GM21528 (cell line): Measurements from ENCODE around the gene EMX1.

Experiments
- ATAC-seq: cut with Tn5 transposase; IDR thresholded peaks from one replicate; pipeline ENCODE4 v1.9.1; 2021; ENCODE audit warnings: mild to moderate bottlenecking, moderate library complexity; ENCODE audit not compliant: unreplicated experiment, low FRiP score

EMX1 gene

DNA sequence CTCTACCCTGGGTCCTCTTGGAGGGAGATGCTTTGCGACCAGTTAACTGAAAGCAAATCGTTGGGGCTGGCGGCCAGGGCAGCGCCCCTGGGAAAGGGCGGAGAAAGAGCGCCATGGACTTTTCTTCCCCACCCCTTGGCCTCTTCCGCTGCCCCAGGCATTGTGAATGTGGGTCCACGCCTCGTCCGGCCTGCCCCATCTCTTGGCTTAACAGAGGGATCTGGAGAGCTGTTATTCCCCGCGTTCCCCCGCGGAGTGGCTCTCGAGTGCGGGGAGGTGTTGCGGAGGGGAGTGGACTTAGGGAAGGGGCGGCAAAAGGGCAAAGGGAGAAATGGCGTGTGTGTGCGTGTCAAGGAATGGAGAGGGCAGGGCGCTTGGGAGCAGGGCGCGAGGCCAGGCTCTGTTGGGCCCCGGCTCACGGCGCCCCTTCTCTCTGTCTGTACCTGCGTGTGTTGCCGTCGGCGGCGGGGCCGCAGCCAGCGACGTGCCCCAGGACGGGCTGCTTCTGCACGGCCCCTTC lies 6.6 kb downstream of the EMX1 start:
- ATAC-seq, result no peak

DNA sequence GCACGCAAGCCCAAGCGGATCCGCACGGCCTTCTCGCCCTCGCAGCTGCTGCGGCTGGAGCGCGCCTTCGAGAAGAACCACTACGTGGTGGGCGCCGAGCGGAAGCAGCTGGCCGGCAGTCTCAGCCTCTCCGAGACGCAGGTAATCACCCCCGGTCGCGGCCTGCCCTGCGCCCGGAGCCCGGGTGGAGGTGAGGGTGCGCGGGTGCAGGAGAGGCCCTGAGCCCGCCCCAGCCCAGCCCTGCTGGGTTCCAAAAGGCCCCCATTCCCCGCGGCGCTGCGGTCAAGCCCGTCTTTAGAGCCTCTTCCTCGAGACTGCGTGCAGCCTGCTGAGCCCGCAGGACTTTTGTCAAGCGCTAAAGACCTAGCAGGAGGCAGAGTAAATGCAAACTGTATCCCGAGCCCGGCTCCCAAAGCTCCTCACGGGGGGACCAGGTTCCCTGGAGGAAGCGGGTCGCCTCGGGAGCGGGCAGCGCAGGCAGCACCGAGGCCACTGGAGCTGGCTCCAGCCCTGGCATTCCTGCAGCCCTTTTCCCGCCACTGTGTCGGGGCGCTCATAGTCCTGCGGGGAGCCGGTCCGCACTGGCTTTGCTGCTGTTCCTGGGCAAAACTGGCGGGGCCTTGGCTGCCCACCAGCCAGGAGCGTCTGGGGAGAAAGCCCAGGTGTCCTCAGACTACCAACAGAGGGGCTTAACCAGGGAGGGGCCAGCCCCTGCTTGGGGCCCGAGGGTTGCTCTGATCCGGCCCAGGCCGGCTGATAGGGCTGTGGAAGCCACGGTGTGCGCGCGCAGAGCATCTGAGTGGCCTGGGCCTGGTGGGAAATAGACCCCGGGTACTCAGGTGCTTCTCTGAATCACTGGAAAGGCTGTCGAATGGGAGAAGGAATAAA lies 7.3 kb downstream of the EMX1 start:
- ATAC-seq, result peak; percentile 49

DNA sequence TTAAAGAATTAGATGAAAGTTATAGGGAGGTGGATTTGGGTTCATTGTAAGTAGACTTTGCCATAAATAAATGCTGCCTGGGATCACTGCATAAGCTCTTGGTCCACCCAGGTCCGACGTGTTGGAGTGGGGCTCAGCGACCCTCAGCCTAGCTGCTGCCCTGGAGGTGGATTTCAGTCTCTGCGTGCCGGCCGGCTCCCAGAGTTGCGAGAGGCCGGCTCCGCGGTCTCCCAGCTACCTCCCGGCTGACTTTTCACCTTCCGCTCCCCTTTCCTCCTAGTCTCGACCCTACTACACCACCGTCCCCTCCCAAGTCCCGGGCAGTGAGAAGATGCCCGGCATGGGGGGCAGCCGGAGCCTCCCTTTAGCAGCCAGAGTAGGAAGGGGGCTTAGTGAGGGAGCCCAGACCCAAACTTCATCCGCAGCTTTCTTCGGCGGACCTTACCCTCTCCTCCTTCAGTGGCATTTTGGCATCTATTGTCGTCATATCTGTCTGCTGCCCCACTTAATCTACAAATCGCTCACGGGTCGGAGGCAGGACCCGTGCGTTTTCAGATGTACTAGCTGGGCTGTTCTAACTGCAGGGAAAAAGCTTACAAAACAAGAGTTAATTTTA lies 8.1 kb downstream of the EMX1 start:
- no peak for ATAC-seq

DNA sequence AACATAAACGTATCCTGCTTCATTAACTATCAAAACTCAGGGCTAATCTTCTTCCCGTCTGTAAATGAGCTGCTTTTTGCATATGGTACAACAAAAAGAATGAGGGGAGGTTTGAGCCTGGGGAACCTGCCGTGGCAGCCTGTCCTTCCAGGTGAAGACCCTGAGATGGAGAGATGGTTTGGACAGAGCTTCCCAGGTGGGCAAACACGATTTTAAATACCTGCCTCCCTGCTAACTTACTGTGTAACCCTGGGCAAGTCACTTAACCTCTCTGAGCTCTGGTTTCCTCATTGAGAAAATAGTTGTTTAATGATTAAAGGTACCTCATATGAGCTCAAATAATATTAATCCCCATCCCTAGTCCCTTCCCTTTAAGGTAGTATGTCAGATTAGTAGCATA lies 9.0 kb downstream of the EMX1 start:
- no peak for ATAC-seq

DNA sequence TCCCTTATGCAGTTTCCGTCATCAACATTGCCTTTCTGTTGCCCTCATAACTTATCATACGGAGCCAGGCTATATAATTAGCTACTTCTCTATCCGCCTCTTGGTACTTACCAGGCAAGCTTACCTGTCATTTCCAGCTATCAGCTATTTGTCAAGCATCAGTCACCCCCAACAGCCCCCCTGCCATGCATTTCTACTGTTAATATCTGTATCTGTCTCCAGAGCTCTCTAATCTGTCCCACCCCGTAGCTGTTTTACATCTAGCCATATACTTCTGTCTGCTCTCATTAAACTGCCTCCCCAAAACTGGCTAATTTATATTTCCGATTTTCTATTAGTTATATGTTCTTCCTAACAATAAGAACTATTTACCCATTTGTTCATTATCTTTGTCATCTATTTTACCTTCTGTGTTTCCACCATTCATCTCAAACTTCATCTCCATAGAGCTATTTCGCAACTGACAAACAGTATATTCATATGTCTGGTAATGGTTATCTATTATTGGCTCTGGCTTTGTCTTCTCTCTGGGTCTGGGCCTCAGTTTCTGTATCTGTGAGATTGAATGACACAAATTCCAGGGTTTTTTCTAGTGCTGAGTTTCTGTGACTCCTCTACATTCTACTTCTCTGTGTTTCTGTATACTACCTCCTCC lies 9.6 kb downstream of the EMX1 start:
- no peak for ATAC-seq

DNA sequence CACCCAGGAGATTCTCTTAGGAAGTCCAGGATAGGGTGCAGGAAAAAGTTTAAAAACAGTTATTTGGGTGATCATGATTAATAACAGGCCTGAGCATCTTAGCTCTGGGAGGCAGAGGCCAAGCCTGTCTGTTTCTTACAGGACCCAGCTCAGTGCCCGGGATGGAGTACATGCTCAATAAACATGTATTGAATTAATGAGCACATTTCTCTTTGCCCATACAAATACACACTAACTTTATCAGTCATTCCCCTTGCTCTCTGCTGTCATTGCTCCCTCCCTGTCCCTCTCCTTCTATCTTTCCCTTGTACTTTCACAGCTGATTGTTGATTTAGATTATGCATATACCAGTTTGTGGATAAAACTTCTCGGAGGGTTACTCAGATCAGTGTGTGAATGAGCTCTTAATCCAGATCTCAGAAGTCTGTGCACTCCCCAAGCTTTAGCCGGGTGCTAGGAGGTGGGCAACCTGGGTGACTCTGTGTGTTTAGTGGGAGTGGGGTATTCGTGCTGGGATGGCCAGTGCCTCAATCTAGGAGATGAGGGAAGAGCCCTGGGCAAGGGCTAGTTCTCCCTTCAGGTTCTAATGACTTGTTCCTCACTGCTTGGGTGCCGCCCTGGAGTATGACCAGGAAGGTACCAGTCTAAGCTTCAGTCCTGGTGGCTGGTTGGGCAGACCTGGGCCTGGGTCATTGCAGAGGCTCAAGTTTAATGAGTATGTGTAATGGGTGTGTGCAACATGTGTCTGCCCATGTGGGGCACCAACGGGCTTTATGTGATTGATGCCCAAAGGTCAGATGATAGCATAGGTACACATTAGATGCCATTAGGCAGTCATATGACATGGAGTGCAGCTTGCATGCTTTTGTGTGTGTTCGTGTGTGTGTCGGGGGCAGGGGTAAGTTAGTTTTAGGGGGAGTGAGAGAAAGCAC lies 10.6 kb downstream of the EMX1 start:
- ATAC-seq, result no peak

DNA sequence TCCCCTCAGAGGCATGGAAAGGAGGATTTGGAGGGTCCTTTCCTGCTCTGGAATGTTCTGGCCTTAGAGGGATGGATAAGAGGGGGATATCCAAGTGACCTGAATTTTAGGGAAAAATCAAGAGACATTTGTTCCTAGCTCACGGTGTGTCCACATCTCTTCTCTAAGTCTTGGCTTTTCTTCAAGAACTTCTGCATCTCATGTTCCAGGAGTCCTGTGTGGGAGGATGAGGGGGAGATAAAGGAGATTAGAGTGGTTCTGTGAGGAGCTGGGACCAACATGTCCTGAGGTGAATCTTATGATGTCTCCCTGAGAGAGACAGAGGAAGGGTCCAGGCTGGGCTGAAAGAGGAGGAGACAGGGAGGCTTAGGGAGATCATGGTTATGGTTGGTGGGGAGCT lies 11.7 kb downstream of the EMX1 start:
- no peak for ATAC-seq

DNA sequence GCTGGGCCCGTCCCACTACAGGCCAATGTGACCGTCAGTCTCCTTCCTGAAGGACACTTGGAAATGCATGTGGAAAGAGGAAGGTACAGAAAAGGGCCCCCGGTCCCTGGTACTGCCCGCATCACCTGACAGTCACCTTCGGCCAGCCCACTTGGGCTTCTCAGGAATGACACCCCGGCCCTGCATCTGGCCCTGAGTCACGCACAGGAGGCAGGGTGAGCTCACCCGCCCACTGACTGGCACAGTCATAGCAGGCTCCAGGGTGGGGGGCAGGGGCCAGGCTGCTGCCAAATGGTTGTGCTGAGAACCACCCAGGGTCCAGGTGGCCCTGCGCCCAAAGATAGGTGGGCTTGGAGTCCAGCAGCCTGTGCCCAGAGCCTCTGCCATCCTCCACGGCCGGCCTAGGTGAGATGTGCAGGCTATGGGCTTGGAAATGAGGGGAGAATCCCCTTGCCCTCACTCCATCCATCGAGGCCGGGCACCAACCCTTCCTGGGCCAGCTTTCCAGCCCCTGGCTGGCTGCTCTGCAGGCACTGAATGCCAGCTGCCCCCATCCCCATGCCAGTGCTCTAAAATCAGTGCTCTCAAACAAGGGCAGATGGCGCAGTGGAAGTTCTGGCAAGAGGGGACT lies 14.1 kb downstream of the EMX1 start:
- no peak for ATAC-seq

DNA sequence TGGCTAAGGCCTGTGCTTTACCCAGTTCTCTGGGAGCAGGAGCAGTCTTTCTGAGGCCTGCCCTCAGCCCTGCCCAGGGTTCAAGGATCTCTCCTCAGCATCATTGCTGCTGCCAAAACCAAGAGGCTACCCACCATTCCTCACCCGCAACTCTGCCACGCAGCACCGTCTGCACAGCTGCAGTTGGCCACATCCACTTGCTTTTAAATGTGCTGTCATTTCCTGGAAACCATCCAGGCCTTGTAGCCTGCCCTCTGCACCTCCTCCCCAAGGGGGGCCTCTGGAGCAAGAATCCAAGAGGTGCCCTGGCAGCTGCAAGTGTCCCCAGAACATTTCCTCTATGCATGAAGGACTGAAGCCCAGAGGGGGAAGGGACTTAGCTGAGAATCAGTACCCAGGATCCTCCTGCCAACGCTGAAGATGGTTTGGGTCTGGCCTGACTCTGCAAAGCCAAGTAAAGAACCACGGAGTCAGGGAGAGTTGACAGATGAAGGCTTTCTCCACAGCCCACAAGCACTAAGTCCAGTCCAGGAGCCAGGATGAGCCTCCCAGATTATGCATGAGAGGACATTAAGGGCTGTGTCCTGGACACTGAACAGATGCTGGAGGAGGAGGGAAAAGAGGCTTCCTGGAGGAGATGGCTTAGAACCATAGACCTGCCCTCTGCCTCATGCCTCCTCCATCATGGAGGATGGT lies 14.9 kb downstream of the EMX1 start:
- no peak for ATAC-seq

DNA sequence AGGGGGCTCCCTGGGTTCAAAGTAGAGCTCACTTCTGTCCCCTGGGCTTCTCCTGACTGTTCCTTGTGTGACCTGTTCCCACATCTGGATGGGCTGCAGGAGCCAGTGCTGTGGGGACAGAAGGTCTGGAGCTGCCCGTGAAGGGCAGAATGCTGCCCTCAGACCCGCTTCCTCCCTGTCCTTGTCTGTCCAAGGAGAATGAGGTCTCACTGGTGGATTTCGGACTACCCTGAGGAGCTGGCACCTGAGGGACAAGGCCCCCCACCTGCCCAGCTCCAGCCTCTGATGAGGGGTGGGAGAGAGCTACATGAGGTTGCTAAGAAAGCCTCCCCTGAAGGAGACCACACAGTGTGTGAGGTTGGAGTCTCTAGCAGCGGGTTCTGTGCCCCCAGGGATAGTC lies 15.5 kb downstream of the EMX1 start:
- no peak for ATAC-seq

DNA sequence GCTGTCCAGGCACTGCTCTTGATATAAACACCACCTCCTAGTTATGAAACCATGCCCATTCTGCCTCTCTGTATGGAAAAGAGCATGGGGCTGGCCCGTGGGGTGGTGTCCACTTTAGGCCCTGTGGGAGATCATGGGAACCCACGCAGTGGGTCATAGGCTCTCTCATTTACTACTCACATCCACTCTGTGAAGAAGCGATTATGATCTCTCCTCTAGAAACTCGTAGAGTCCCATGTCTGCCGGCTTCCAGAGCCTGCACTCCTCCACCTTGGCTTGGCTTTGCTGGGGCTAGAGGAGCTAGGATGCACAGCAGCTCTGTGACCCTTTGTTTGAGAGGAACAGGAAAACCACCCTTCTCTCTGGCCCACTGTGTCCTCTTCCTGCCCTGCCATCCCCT lies 15.9 kb downstream of the EMX1 start:
- no peak for ATAC-seq

DNA sequence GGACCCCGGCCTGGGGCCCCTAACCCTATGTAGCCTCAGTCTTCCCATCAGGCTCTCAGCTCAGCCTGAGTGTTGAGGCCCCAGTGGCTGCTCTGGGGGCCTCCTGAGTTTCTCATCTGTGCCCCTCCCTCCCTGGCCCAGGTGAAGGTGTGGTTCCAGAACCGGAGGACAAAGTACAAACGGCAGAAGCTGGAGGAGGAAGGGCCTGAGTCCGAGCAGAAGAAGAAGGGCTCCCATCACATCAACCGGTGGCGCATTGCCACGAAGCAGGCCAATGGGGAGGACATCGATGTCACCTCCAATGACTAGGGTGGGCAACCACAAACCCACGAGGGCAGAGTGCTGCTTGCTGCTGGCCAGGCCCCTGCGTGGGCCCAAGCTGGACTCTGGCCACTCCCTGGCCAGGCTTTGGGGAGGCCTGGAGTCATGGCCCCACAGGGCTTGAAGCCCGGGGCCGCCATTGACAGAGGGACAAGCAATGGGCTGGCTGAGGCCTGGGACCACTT lies 16.4 kb downstream of the EMX1 start:
- no peak for ATAC-seq

DNA sequence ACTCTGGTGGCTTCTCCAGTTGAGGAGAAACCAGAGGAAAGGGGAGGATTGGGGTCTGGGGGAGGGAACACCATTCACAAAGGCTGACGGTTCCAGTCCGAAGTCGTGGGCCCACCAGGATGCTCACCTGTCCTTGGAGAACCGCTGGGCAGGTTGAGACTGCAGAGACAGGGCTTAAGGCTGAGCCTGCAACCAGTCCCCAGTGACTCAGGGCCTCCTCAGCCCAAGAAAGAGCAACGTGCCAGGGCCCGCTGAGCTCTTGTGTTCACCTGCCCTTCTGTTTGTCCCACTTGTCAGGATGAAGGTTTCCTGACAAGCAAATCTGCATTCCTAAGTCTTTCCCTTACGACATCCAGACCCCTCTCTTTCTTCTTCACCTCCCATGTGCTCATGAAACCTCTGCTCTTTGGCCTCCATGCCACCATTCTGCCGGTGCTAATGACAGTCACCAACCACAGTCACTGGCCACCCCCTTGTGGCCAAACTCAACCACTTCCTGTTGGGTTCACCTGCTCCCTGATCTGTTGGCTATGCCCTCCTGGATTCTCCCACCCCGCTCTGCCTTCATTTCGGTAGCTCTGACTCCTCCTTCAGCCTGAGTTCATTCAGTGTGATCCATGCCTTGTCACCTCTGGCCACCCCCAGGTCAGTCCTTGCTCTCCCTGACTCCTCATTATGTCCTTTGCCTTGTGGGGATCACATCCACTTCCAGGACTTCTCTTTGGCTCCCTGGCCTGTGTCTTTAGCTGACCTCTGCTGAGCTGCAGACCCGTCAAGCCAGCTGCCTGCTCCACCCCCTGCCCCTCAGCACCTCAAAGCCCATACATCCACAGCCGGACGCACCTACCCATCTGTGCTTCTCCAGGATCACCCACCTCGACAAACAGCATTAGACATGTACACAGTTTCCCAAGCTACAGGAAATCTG lies 17.6 kb downstream of the EMX1 start:
- ATAC-seq, result no peak

DNA sequence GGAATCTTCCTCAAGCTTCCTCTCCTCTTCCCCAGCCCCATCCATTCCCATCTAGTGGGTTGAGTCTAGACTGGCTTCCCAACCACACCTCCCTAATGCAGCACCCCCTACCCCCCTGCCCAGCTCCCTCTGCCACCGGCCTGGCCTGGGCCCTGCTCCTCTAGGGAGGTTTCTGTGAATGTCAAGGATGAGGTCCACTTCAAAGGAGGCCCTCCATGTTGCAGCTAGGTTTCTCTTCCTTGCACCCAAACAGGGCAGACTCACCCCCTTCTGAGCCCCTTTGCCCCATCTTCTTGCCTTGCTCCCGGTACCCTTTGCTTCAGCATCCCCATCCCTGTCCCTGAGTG lies 18.3 kb downstream of the EMX1 start:
- ATAC-seq, result no peak

DNA sequence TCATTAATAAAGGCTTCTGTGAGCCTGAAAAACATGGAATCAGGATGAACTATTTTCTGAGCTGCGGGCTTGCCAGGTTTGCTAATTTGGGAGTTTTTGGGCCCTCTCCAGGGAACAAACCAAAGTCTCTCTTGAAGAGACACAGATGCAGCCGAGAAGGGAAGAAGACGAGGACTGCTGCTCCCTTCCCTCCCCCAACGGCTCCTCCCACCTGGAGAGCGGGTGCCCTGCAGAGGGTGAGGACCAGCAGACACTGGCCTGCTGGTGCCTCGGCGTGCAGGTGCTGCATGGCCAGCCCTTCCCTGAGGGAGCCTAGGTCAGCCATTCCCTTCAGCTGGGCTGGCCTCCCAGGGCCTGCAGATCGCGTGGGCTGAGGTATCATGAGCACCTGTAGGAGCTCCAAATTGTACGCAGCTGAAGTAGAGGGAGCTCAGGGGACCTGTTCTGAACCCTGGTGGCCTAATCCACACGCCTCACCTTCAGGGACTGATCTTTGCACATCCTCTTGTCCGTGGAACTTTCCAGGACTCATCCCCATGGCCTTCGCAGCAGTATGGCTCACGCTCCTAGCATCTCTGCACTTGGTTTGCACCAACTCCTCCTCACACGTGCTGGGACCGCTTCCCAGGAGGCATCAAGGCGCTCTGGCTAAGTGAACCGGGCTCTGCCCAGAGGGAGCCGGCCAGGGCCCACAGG lies 19.5 kb downstream of the EMX1 start:
- ATAC-seq, result no peak

DNA sequence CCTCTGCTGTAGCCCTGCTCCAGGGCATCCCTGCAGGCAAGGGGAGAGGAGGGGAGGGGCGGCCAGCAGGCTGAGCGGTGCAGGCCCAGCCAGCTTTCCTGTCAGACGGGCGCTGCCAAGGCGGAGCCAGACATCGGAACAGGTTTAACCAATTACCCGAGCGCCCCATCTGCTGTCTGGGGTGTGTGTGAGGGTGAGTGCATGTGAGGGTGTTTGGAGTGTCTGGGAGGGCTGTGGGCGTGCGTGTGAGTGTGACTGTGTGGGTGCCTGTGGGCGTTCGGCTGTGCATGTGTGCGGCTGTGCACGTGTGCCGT lies 20.0 kb downstream of the EMX1 start:
- ATAC-seq, result no peak

DNA sequence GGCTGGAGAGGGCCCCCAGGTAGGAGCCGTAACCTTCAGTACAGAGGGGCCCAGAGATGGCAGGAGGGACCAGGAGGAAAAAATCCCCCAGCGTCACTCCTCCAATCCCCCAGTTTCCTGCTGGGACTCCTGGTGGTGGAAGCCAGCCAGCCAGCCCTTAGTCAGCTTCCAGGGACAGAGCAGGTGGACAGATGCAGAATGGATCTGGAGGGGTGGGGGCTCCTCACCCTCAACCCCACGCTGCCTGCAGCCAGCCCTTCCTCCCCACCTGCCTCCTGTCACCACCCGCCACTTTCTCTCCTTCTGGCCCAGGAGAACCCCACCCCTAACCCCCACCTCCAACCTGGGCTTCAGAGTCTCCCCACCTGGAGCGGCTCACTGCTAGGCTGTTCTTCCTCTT lies 21.1 kb downstream of the EMX1 start:
- no peak for ATAC-seq

DNA sequence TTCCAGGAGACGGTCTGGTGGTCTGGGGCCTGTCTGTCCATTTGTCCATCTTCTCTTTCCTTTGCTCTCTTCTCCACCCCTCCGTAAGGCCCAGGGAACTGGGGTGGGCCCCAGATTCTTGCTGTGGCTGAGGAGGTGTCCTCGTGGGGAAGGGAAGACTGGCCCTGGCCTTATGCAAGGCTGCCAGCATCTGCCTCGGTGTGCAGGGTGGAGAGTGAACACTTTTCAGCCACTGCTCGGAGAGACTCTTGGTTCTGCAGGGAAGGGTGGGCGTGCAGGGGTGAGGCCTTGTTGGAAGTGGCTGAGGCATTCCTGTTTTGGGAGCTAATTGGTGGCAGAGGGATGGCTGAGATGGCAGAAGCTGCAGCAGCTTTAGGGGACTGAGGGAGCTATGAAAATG lies 23.0 kb downstream of the EMX1 start:
- no peak for ATAC-seq
